HG03469 (cell line): ENCODE data around the gene GPHN.
"Not testable (repeated sequence)": the region's sequence is repeated elsewhere in the genome, so short reads cannot be mapped to it uniquely, and the experiment has no call there.

Experiments used
- ATAC-seq: cut with Tn5 transposase; IDR thresholded peaks from one replicate; pipeline ENCODE4 v1.9.1; 2021; ENCODE audit warnings: mild to moderate bottlenecking, moderate library complexity, moderate number of reproducible peaks; ENCODE audit not compliant: unreplicated experiment

GPHN gene

GRCh38 chr14:67018720-67019119, 510.8 kb downstream of the GPHN start:
- peak; percentile 79 for ATAC-seq

- no peak for ATAC-seq
These were observed 511.8 kb downstream of the GPHN start for GRCh38 chr14:67019796-67020195.

GRCh38 chr14:67031920-67032774, 524.2 kb downstream of the GPHN start:
- no peak for ATAC-seq

GRCh38 chr14:67045440-67045839, 537.5 kb downstream of the GPHN start:
- ATAC-seq: no peak

- no peak for ATAC-seq
These were observed 542.9 kb downstream of the GPHN start for GRCh38 chr14:67050896-67051295.

- no peak for ATAC-seq
These were observed 548.7 kb downstream of the GPHN start for GRCh38 chr14:67056684-67057083.

- ATAC-seq: no peak
These were observed 551.6 kb downstream of the GPHN start for GRCh38 chr14:67059596-67059995.

GRCh38 chr14:67060546-67060945, 552.6 kb downstream of the GPHN start:
- ATAC-seq: no peak

- not testable (repeated sequence) for ATAC-seq
These were observed 559.3 kb downstream of the GPHN start for GRCh38 chr14:67067070-67067814.

GRCh38 chr14:67068251-67068650, 560.3 kb downstream of the GPHN start:
- no peak for ATAC-seq

- ATAC-seq: no peak
These were observed 563.6 kb downstream of the GPHN start for GRCh38 chr14:67071506-67071905.

- no peak for ATAC-seq
These were observed 570.0 kb downstream of the GPHN start for GRCh38 chr14:67077921-67078320.

GRCh38 chr14:67079846-67080245, 571.9 kb downstream of the GPHN start:
- ATAC-seq: no peak

GRCh38 chr14:67108230-67108629, 600.3 kb downstream of the GPHN start:
- no peak for ATAC-seq

GRCh38 chr14:67111022-67111421, 603.1 kb downstream of the GPHN start:
- no peak for ATAC-seq

- ATAC-seq: no peak
These were observed 604.4 kb downstream of the GPHN start for GRCh38 chr14:67112344-67112743.

- ATAC-seq: no peak
These were observed 619.2 kb downstream of the GPHN start for GRCh38 chr14:67127174-67127573.

GRCh38 chr14:67129768-67130167, 621.8 kb downstream of the GPHN start:
- ATAC-seq: no peak

GRCh38 chr14:67131691-67132090, 623.7 kb downstream of the GPHN start:
- ATAC-seq: no peak

- no peak for ATAC-seq
These were observed 625.2 kb downstream of the GPHN start for GRCh38 chr14:67133144-67133543.

GRCh38 chr14:67133595-67134441, 625.9 kb downstream of the GPHN start:
- ATAC-seq: no peak
